Measurements from ENCODE around the gene TOM1L2.
"Not testable (repeated sequence)": the region's sequence is repeated elsewhere in the genome, so short reads cannot be mapped to it uniquely, and the experiment has no call there.

Gene TOM1L2

GRCh38 chr17:17972126-17972951, at the start of gene TOM1L2, which contains the start of gene DRC3:
TOM1L2 (minus strand) TSS chr17:17972400; CDS start chr17:17972313, 87 bp downstream.
DRC3 (plus strand) TSS chr17:17972862; CDS start chr17:17977599, 4,737 bp downstream.
- DNase-seq, result peak; percentile 98 to 100 (median 99)

- DNase-seq, result no peak
These were observed 49.2 kb upstream of the TOM1L2 start for GRCh38 chr17:18021372-18021771.

- no peak for DNase-seq
These were observed 48.8 kb upstream of the TOM1L2 start for GRCh38 chr17:18020971-18021370.

GRCh38 chr17:18019838-18020154, 47.6 kb upstream of the TOM1L2 start:
- DNase-seq, result no peak

- no peak for DNase-seq
These were observed 46.3 kb upstream of the TOM1L2 start for GRCh38 chr17:18018411-18018921.

GRCh38 chr17:18017958-18018357, 45.8 kb upstream of the TOM1L2 start:
- DNase-seq, result no peak

- DNase-seq, result no peak
These were observed 44.2 kb upstream of the TOM1L2 start for GRCh38 chr17:18016426-18016825.

- DNase-seq, result no peak
These were observed 43.4 kb upstream of the TOM1L2 start for GRCh38 chr17:18015593-18015992.

- no peak for DNase-seq
These were observed 41.8 kb upstream of the TOM1L2 start for GRCh38 chr17:18014006-18014405.

GRCh38 chr17:18011286-18011685, 39.1 kb upstream of the TOM1L2 start:
- DNase-seq, result no peak

GRCh38 chr17:18009609-18010420, 37.6 kb upstream of the TOM1L2 start:
- DNase-seq, result no peak

GRCh38 chr17:18008496-18009268, 36.5 kb upstream of the TOM1L2 start:
- DNase-seq, result no peak

GRCh38 chr17:18006495-18007239, 34.5 kb upstream of the TOM1L2 start:
- no peak for DNase-seq

- DNase-seq, result no peak
These were observed 33.3 kb upstream of the TOM1L2 start for GRCh38 chr17:18005496-18005895.

GRCh38 chr17:18004884-18005305, 32.7 kb upstream of the TOM1L2 start:
- DNase-seq, result no peak

- no peak for DNase-seq
These were observed 32.1 kb upstream of the TOM1L2 start for GRCh38 chr17:18004345-18004744.

GRCh38 chr17:18002171-18002570, 30.0 kb upstream of the TOM1L2 start:
- no peak for DNase-seq

GRCh38 chr17:18000030-18000408, 27.8 kb upstream of the TOM1L2 start:
- no peak for DNase-seq

- no peak for DNase-seq
These were observed 27.3 kb upstream of the TOM1L2 start for GRCh38 chr17:17999364-18000029.

- no peak for DNase-seq
These were observed 26.7 kb upstream of the TOM1L2 start for GRCh38 chr17:17998934-17999333.

GRCh38 chr17:17995887-17996286, 23.7 kb upstream of the TOM1L2 start:
- DNase-seq, result not testable (repeated sequence)

All from activated naive CD4-positive, alpha-beta T cell (primary cell).